ENCODE data around the gene JPH2. TPM values are rescaled to one million over a fixed set of nuclear protein-coding genes. Genes with fewer than 3 reads are reported as not detected.

The JPH2 gene
- total RNA-seq, 1 experiment from 2014 or later, result 0.17 TPM

GRCh38 chr20:44215125-44215524, 28.1 kb upstream of the JPH2 start:
- Histone ChIP-seq H3K27ac (ENCODE audit: low read depth, low read length) (no peak overlapping the region), H4K20me1 (ENCODE audit: insufficient read depth) (no peaks in the 10 kb centered on the region), H3K4me2 (ENCODE audit: low read length) (no peak overlapping the region), H3K79me2 (ENCODE audit: insufficient read depth, low read length) (peaks cover 3% of the 10 kb centered on the region), H3K27me3 (ENCODE audit: insufficient read depth, low read length) (no peaks in the 10 kb centered on the region), H3K9ac (ENCODE audit: low read length) (no peak overlapping the region), H3K4me3 (replicated peaks in 1 of 2; ENCODE audit: low read depth in 1 of 2, low read length in 2 of 2) (no peak overlapping the region), H2AFZ (ENCODE audit: low read depth, low read length, poor library complexity, severe bottlenecking) (no peak overlapping the region), H3K9me2 (ENCODE audit: insufficient read depth) (no peaks in the 10 kb centered on the region), H3K36me3 (ENCODE audit: control insufficient read depth in 1 of 2, insufficient read depth in 2 of 2, low read length in 2 of 2) (no peaks in the 10 kb centered on the region; a peak in 1 of 4 replicates), H3K9me3 (ENCODE audit: control insufficient read depth in 1 of 2, insufficient read depth in 1 of 2, low read depth in 1 of 2, low read length in 2 of 2) (no peaks in the 10 kb centered on the region), H3K4me1 (ENCODE audit: control insufficient read depth in 1 of 2, insufficient read depth in 2 of 2, low read length in 2 of 2) (peaks cover 7 to 9% of the 10 kb centered on the region in 2 experiments)
- peak; percentile 28 for DNase-seq (ENCODE audit: low read depth, low spot score)
- ChIA-PET CTCF (interaction anchor here (0.8 to 6.9 kb wide), 7 partner anchors 97 to 256 kb away, joined by 3 to 114 read pairs (median 22); partner anchors contain the start of gene FITM2), POLR2A (no interaction called here), RAD21 (ENCODE audit: low non-redundant PET in 1 of 2, low total read pairs in 2 of 2, uncharacterized antibody in 2 of 2, unreplicated experiment in 2 of 2) (no interaction called here)
- BruUV-seq (replicated peaks), result no TSS peak
- ATAC-seq, result peak; percentile 53
- TF ChIP-seq RAD21 (IDR thresholded peaks at IDR 0.05; ENCODE audit: low read depth), result peak; percentile 89
- TF ChIP-seq CBX3 (IDR thresholded peaks at IDR 0.05; ENCODE audit: low read depth), result no peak
- TF ChIP-seq POLR2AphosphoS5 (IDR thresholded peaks at IDR 0.05; ENCODE audit: low read depth, low read length), result no peak
- TF ChIP-seq SRF (IDR thresholded peaks at IDR 0.05; ENCODE audit: low read depth), result no peak
- TF ChIP-seq ELF1 (IDR thresholded peaks at IDR 0.05; ENCODE audit: borderline replicate concordance, low read depth), result no peak
- no peak for TF ChIP-seq MAX (IDR thresholded peaks at IDR 0.05)
- TF ChIP-seq FOSL1 (IDR thresholded peaks at IDR 0.05; ENCODE audit: low read depth), result no peak
- no peak for TF ChIP-seq YY1 (IDR thresholded peaks at IDR 0.05; ENCODE audit: extremely low read depth, insufficient replicate concordance, low read depth, low read length)
- TF ChIP-seq, protein P1, sequence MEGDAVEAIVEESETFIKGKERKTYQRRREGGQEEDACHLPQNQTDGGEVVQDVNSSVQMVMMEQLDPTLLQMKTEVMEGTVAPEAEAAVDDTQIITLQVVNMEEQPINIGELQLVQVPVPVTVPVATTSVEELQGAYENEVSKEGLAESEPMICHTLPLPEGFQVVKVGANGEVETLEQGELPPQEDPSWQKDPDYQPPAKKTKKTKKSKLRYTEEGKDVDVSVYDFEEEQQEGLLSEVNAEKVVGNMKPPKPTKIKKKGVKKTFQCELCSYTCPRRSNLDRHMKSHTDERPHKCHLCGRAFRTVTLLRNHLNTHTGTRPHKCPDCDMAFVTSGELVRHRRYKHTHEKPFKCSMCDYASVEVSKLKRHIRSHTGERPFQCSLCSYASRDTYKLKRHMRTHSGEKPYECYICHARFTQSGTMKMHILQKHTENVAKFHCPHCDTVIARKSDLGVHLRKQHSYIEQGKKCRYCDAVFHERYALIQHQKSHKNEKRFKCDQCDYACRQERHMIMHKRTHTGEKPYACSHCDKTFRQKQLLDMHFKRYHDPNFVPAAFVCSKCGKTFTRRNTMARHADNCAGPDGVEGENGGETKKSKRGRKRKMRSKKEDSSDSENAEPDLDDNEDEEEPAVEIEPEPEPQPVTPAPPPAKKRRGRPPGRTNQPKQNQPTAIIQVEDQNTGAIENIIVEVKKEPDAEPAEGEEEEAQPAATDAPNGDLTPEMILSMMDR (IDR thresholded peaks at IDR 0.05 in 2 of 3, conservative IDR thresholded peaks at IDR 0.05 in 1 of 3; ENCODE audit: borderline replicate concordance in 1 of 3, insufficient read depth in 1 of 3, low read depth in 2 of 3, low read length in 2 of 3), result peak; percentile 74 to 94 (median 88); a peak in 5 of 6 replicates
- intact Hi-C loops (cut with micrococcal nuclease), result loop anchor here (1.0 to 2.0 kb wide), 3 partner anchors 96 to 468 kb away; partner anchors contain the start of gene FITM2
